Stimulated activated naive CD8-positive, alpha-beta T cell treated with anti-CD3 and anti-CD28 coated beads, Interleukin-15, amount 100 ng/mL, for 72 hours (primary cell): ENCODE data around the gene PLD3.

ENCODE experiments used
- ATAC-seq: fragments of 150-1000 bp; cut with Tn5 transposase; 2 replicates; pipeline ENCODE4 v1.10.0; 2021; ENCODE audit warnings: mild to moderate bottlenecking, moderate library complexity
- DNase-seq, 2 donors: peaks; one replicate each; pipeline ENCODE4 v3.0.0; 2021 to 2022
- H3K27ac Mint-ChIP-seq, 2 donors: one replicate each; pipeline ENCODE4 v1.8.0; 2022; ENCODE audit warnings: mild to moderate bottlenecking in 2 of 2, mixed read lengths in 2 of 2, moderate library complexity in 2 of 2
- H3K27me3 Mint-ChIP-seq: one replicate; pipeline ENCODE4 v1.8.0; 2022; ENCODE audit warnings: mixed read lengths
- H3K4me1 Mint-ChIP-seq: one replicate; pipeline ENCODE4 v1.8.0; 2022; ENCODE audit warnings: mild to moderate bottlenecking, mixed read lengths
- H3K4me3 Mint-ChIP-seq, 2 donors: one replicate each; pipeline ENCODE4 v1.8.0; 2022; ENCODE audit warnings: mild to moderate bottlenecking in 2 of 2, mixed read lengths in 2 of 2, moderate library complexity in 1 of 2
- H3K9me3 Mint-ChIP-seq, 2 donors: one replicate each; pipeline ENCODE4 v1.8.0; 2022; ENCODE audit warnings: mixed read lengths in 2 of 2

The PLD3 gene

DNA sequence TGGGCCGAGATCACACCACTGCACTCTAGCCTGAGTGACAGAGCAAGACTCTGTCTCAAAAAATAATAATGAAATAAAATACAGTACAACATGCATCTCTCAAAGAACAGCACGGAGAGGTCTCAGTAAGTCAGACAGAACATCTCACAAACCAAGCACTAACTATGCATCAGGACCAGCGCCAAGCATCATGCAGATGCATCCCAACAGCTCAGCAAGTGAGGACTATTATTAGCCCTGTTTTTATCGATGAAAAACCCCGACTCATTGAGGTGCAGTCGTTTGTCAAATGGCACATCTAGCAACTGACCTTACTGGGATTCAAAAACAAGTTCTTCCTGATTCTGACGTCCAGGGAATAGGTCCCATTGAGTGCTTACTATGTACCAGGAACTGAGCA, 4.1 kb upstream of the PLD3 start:
- Mint-ChIP-seq H3K4me3 (no peak overlapping the region), H3K27me3 (no peaks in the 10 kb centered on the region), H3K9me3 (no peaks in the 10 kb centered on the region), H3K27ac (peak overlapping the region in 1 of 2 donors; percentile 65), H3K4me1 (peaks cover 18% of the 10 kb centered on the region)
- DNase-seq (no peak), ATAC-seq (no peak)

DNA sequence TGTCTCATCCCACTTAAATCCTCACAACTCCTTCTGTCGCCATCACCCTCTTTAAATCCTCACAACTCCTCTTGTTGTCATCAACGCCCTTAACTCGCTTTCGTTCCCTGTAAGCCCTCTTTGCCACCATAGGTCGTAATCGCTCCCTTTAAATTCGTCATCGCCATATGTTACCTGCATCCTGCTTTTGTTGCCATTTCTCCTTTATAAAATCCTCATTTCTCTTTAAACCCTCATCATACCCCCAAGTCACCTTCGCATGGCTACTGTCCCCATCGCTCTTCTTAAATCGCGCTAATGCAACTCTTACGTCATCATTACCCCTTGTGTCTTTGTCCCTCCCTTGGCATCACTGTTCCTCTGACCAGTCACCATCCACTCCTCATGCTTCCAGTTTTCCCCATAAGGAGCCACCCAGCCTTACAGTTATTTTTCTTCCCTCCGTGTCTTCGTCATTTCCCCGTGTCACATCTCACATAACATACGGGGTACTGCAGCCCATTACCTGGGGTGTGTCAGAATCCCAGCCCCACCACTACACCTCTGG, 539 bp downstream of the PLD3 start:
- H3K27me3 Mint-ChIP-seq: no peaks in the 10 kb centered on the region
- H3K4me1 Mint-ChIP-seq: peaks cover 20% of the 10 kb centered on the region
- DNase-seq (no peak), ATAC-seq (no peak)
- H3K27ac Mint-ChIP-seq: peak overlapping the region; percentile 87 to 93
- no peaks in the 10 kb centered on the region for H3K9me3 Mint-ChIP-seq
- H3K4me3 Mint-ChIP-seq: peak overlapping the region; percentile 75 to 98

DNA sequence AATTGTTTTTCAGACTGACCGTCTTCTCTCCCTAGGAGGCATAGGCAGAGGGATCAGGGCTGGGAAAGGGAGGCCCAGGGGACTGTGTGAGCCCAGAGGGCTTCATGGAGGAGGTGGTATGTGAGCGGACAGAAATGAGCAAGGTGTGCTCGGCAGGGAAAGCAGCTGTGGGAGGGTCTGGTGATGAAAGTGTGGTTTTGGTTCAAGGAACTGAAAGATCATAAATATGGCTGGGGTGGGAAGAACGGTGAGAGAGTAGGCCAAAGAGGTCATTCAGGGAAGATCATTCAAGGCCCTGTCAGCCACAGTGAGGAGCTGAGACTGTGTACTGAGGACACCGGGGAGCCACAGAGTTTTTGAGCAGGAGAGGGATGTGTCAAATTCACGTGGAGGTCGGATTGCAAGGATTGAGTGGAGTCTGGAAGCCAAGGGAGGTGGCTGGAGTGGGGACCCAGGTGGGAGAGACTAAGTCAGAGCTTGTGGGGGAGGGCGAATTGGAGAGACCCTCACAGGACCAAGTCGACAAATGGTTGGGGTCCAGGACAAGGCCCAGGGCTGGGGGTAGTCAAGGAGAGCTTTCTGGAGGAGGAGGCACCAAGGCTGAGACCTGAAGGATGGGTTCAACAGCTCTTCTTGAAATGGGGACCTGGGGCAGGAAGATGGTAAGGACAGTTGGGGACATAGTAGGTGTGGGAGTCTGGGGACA, 7.6 kb downstream of the PLD3 start:
- no peak for ATAC-seq

DNA sequence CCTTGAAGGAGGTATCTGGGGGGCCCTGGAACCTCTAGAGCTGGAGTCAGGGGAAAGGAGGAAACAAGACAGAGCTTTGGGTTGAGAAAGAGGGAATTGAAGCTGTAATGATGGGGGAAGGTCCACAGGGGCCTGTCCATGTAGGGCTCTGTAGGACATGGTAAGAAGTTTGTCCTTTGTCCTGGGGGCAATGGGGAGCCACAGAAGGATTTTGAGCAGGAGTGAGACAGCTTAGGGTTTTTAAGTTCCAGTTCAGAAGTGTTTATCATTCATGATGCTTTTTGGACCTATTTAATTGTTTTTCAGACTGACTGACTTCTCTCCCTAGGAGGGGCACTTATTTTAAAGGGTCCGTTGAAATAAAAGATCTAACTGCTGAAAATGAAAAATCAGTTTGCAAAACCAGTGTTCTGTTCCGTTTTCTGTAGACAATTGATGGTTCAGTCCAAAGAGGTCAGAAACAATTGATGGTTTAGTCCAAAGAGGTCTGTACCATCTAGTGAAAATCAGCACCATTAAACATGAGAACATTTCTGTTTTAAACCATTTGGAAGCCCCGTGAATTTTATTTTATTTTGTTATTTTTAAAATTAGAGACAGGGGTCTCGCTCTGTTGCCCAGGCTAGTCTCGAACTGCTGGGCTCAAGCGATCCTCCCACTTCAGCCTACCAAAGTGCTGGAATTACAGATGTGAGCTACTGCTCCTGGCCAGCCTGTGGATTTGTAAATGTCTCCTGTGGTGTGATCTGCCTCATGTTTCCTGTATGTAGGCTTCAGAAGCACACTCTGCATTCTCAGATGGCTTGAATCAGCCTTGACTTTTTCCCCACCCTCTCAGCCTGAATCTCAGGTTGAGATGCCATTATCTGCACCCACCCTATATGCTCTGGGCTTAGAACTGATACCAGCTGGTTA, 8.4 kb downstream of the PLD3 start:
- Mint-ChIP-seq H3K4me1 (peaks cover 11% of the 10 kb centered on the region), H3K27me3 (no peaks in the 10 kb centered on the region), H3K9me3 (no peaks in the 10 kb centered on the region), H3K4me3 (no peak overlapping the region), H3K27ac (peak overlapping the region in 1 of 2 donors; percentile 20)
- DNase-seq: no peak
- ATAC-seq: no peak

More for the DNA sequence above, 7.6 kb downstream of the PLD3 start:
- no peaks in the 10 kb centered on the region for H3K27me3 Mint-ChIP-seq
- H3K9me3 Mint-ChIP-seq: no peaks in the 10 kb centered on the region
- H3K4me3 Mint-ChIP-seq: no peak overlapping the region
- no peak for DNase-seq
- H3K4me1 Mint-ChIP-seq: peaks cover 11% of the 10 kb centered on the region
- H3K27ac Mint-ChIP-seq: peak overlapping the region in 1 of 2 donors; percentile 64

DNA sequence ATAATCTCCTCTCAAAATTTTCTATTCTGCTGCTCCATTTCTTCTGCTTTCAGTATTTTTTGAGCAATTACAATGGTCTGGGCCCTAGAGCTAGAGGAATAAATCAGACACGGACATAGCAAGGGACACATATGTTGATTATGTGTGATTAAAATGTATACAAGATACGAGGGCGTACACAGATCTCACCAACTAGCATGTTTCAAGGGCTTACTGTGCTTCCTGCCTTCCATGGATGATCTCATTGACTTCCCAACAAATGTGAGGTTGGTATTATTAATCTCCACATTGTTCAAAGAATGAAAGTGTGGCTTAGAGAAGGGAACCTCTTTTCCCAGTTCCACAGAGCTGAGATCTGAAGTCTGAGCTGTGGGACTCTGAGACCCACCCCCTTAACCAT, 9.1 kb downstream of the PLD3 start:
- DNase-seq (no peak), ATAC-seq (no peak)
- peak overlapping the region; percentile 45 to 81 for H3K27ac Mint-ChIP-seq
- no peak overlapping the region for H3K4me3 Mint-ChIP-seq
- peaks cover 11% of the 10 kb centered on the region for H3K4me1 Mint-ChIP-seq
- H3K9me3 Mint-ChIP-seq: no peaks in the 10 kb centered on the region
- H3K27me3 Mint-ChIP-seq: no peaks in the 10 kb centered on the region

DNA sequence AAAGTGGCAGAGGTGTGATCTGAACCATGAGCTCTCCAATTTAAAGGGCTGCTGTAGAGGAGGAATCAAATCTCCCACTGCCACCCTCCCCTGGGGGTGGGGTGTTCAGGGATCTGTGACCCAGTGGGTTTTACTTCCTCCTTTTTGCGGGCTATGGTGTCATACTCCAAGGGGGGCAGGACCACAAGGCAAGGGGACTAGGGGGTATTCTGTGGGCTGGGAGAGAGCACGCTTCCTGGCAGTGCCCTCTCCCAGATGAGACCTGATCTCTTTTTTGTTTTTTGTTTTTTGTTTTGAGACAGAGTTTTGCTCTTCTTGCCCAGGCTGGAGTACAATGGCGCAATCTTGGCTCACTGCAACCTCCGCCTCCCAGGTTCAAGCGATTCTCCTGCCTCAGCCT, 10.3 kb downstream of the PLD3 start:
- Mint-ChIP-seq H3K27me3 (no peaks in the 10 kb centered on the region), H3K4me3 (no peak overlapping the region), H3K4me1 (peaks cover 21% of the 10 kb centered on the region), H3K27ac (no peak overlapping the region), H3K9me3 (no peaks in the 10 kb centered on the region)
- no peak for DNase-seq
- ATAC-seq: no peak

DNA sequence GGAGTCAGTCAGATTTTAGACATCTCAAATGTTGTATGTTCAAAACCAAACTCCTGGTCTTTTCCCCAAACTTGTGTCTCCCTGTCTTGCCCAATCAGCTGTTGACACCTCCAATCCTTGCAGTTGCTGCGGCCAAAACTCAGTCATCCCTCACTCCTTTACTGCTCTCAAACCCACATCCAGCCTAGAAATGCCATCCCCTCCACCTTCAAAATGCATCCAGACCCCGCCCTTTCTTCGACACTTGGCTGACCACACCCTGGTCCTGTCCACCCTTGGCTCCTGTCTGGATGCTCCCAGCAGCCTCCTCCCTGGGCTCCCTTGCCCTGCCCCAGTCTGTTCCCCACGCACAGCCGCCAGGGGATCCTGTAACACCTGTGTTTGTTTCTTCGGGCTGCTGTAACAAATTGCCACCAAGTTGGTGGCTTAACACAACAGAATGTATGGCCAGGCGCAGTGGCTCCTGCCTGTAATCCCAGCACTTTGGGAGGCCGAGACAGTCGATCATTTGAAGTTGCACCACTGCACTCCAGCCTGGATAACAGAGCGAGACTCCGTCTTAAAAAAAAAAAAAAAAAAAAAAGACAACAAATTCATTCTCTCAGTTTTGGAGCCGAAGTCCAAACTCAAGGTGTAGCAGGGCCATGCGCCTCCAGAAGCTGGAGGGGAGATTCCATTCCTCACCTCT, 11.7 kb downstream of the PLD3 start:
- no peaks in the 10 kb centered on the region for H3K27me3 Mint-ChIP-seq
- no peak for DNase-seq
- ATAC-seq: no peak
- peak overlapping the region; percentile 4 to 43 for H3K27ac Mint-ChIP-seq
- peaks cover 29% of the 10 kb centered on the region for H3K4me1 Mint-ChIP-seq
- H3K9me3 Mint-ChIP-seq: no peaks in the 10 kb centered on the region
- H3K4me3 Mint-ChIP-seq: no peak overlapping the region

DNA sequence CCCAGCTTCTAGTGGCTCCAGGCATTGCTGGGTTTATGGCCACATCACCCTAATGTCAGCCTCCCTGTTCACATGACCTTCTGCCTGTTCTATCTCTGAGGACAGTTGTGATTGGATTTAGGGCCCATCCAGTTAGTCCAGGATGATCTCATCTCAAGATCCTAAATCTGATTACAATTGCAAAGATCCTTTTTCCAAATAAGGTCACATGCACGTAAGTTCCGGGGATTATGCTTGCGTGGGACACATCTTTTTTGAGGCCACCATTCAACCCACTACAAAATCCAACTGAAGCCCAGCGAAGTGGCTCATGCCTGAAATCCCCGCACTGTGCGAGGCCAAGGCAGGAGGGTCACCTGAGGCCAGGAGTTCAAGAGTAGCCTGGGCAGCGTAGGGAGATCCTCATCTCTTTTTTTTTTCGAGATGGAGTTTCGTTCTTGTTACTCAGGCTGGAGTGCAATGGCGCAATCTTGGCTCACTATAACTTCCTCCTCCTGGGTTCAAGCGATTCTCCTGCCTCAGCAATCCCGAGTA, 12.3 kb downstream of the PLD3 start:
- ATAC-seq: no peak
- Mint-ChIP-seq H3K4me1 (peaks cover 32% of the 10 kb centered on the region), H3K27ac (no peak overlapping the region), H3K4me3 (no peak overlapping the region), H3K9me3 (no peaks in the 10 kb centered on the region), H3K27me3 (no peaks in the 10 kb centered on the region)
- no peak for DNase-seq

DNA sequence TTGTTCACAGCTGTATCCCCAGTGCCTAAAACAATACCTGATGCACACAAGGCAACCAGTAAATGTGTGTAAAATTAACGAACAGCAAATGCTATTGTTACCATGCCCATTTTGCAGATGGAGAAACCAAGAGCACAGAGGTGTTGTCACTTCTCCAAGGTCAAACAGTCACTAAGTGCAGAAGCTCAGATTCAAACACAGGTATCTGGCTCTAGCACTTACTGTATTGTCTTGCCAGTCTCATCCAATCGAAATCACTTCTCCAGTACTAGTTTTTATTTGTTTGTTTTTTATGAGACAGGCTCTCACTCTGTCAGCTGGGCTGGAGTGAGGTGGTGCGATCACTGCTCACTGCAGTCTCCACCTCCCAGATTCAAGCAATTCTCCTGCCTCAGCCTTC, 13.7 kb downstream of the PLD3 start:
- Mint-ChIP-seq H3K4me3 (no peak overlapping the region), H3K27me3 (no peaks in the 10 kb centered on the region), H3K9me3 (no peaks in the 10 kb centered on the region), H3K27ac (no peak overlapping the region), H3K4me1 (peaks cover 22% of the 10 kb centered on the region)
- ATAC-seq (no peak), DNase-seq (no peak)

DNA sequence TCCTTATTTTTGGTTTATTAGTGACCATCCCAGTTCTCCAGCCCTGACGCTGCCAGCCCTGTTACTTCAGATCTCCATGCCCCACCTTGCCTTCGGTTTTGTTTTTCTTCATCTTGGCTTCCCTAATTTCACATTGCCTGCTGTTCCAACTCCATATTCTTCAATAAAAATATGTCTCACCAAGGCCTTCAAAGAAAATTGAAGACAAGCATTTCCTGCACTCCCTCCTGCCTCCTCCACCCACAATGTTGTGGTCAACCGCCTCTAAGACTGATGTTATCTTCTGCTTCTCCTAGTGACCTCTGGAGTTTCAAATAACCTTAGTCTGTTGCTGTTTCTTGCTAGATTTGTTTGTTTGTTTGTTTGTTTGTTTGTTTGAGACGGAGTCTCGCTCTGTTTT, 14.6 kb downstream of the PLD3 start:
- no peak for DNase-seq
- no peak for ATAC-seq
- no peak overlapping the region for H3K27ac Mint-ChIP-seq

DNA sequence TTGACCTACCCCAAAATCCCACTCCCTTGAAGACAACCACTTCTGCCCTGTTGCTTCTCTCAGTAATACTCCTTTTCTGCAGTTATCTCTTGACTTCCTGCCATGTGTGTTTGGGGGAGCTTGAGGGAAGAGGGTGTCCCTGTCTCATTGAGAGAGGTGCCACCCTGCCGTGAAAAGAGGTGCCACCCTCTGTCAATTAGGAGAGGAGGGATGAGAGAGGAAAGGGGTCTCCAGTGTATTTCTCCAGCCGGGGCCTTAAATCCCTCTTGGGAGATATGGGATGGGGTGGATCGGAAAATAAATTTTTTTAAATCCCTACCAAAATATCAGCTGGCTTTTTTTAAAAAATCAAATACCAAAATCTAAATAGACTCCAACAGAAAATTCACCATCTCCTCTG, 16.5 kb downstream of the PLD3 start:
- ATAC-seq: no peak
- H3K4me3 Mint-ChIP-seq: peak overlapping the region; percentile 49 to 75
- no peaks in the 10 kb centered on the region for H3K27me3 Mint-ChIP-seq
- H3K9me3 Mint-ChIP-seq: no peaks in the 10 kb centered on the region
- H3K4me1 Mint-ChIP-seq: peaks cover 22% of the 10 kb centered on the region
- no peak overlapping the region for H3K27ac Mint-ChIP-seq
- DNase-seq: no peak

More for the DNA sequence above, 14.6 kb downstream of the PLD3 start:
- peaks cover 22% of the 10 kb centered on the region for H3K4me1 Mint-ChIP-seq
- no peak overlapping the region for H3K4me3 Mint-ChIP-seq
- no peaks in the 10 kb centered on the region for H3K27me3 Mint-ChIP-seq
- H3K9me3 Mint-ChIP-seq: no peaks in the 10 kb centered on the region

DNA sequence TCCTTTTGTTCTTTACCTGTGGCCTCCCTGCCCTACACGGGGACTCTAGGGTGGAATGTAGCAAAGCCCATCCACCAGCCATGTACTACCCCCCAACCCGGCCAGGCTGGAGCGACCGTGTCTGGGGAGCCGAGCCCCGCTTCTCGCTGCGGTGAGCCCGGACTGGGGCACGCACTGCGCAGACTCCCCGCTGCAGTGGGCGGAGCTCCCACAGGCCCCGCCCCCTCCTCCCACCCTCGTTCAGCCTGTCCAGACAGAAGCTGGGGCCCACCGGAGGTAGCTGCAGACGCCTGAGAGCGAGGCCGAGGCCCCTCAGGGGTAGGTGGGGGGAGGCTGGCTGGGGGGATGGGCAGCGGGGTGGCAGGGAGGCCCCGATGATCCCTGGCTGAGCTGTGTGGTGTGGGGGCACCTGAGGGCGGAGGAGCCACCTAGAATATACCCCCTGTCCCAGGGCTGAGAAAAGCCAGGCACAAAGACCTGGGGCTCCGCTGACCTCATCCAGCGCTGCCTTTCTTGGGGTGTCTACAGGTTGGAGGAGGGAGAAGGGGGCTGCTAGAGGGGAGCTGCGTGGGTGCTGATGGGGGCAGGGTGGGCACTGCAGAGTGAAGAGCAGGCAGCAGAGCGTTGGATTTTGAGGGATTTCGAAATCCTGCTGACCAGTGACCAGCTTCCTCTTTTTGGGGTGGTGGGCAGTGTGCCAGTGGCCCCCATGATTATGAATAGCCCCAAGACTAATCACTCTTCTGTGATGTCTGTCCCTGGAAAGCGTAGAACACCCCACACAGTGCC, 17.3 kb downstream of the PLD3 start:
- H3K4me1 Mint-ChIP-seq: peaks cover 22% of the 10 kb centered on the region
- peak overlapping the region in 1 of 2 donors; percentile 63 for H3K27ac Mint-ChIP-seq
- DNase-seq (peak; percentile 25 to 41), ATAC-seq (peak; percentile 72)
- H3K9me3 Mint-ChIP-seq: no peaks in the 10 kb centered on the region
- no peaks in the 10 kb centered on the region for H3K27me3 Mint-ChIP-seq
- H3K4me3 Mint-ChIP-seq: peak overlapping the region; percentile 49 to 75

DNA sequence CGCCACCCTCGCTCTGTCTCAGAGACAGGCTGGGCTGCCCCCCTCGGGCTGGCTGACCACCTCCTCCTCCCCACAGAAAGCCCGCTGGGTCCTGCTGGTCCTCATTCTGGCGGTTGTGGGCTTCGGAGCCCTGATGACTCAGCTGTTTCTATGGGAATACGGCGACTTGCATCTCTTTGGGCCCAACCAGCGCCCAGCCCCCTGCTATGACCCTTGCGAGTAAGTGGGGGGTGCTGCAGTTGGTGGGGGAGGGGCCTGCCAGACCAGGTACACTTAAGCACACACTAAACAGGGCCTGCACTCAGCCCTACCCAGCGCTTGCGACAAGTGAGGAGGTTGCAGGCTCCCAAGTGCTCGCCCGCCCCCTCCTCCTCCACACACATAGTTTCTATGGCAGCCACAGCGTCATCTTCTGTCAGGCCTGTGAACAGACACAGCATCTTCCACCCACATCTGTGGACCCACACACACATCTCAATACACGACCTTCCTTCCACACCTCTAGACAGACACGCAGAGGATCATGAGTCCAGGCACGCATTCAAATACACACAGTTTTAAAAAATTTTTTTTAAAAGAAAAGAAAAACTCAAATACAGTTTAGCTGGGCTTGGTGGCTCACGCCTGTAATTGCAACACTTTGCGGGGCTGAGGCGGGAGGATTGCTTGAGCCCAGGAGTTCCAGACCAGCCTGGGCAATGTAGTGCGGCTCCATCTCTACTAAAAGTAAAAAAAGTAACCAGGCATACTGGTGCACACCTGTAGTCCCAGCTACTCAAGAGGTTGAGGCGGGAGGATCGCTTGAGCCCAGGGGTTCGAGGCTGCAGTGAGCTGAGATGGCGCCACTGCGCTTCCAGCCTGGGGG, 18.4 kb downstream of the PLD3 start:
- no peak for ATAC-seq
- Mint-ChIP-seq H3K27me3 (no peaks in the 10 kb centered on the region), H3K4me1 (peaks cover 22% of the 10 kb centered on the region), H3K9me3 (no peaks in the 10 kb centered on the region), H3K4me3 (peak overlapping the region in 1 of 2 donors; percentile 21), H3K27ac (no peak overlapping the region)
- no peak for DNase-seq
